ENCODE measurements around the gene GYG2. TPM values are rescaled to one million over a fixed set of nuclear protein-coding genes. Genes with fewer than 3 reads are reported as not detected.

Gene GYG2
- polyA plus RNA-seq, 6 donors from 2014 or later: not detected

- DNase-seq (no peak), ATAC-seq (ENCODE audit: low read depth in 2 of 2) (no peak)
- Mint-ChIP-seq H3K27ac (peak overlapping the region in 2 of 6 donors; percentile 64 to 67), H3K36me3 (no peaks in the 10 kb centered on the region), H3K4me3 (peak overlapping the region in 1 of 8 donors; percentile 66), H3K9me3 (peaks cover 1 to 15% (median 6%) of the 10 kb centered on the region in 7 donors), H3K27me3 (peaks cover 0 to 17% (median 0%) of the 10 kb centered on the region in 3 donors), H3K4me1 (peaks cover 5 to 25% (median 9%) of the 10 kb centered on the region in 3 donors)
These were observed 102.9 kb downstream of the GYG2 start for GRCh38 chrX:2931612-2932011.

Other genes starting within 250 kb of the GYG2 start
- gene CD99, start 137.6 kb upstream of the GYG2 start, polyA plus RNA-seq (ENCODE audit: low read depth in 6 of 6): 100 to 1,000 TPM in 4 of 6 donors, 10 to 100 TPM in 2; 85.3 to 132 (median 119) TPM
- gene XG, start 76.9 kb upstream of the GYG2 start, polyA plus RNA-seq (ENCODE audit: low read depth in 6 of 6): 1 to 10 TPM in 1 of 6 donors, under 1 TPM in 3, not detected in 2; 0.58 to 2.8 (median 0.66) TPM
- gene ARSD, start 100.4 kb downstream of the GYG2 start, polyA plus RNA-seq (ENCODE audit: low read depth in 6 of 6): 1 to 10 TPM; 1.2 to 9.6 (median 5.1) TPM
- gene ARSH, start 177.6 kb downstream of the GYG2 start, polyA plus RNA-seq (ENCODE audit: low read depth in 6 of 6): not detected
- not detected for gene ARSF, start 212.5 kb downstream of the GYG2 start, polyA plus RNA-seq (ENCODE audit: low read depth in 6 of 6)

Measured in naive B cell (primary cell).